Stimulated activated CD4-positive, alpha-beta T cell treated with anti-CD3 and anti-CD28 coated beads, Interleukin-2, amount 100 ng/mL, for 48 hours (primary cell): Measurements from ENCODE around the gene TFPI2.
A peak's percentile ranks its signal among the peaks of the same experiment; 100 is the strongest.
"Not testable (repeated sequence)": the region's sequence is repeated elsewhere in the genome, so short reads cannot be mapped to it uniquely, and the experiment has no call there.

Experiments
- DNase-seq, 2 donors: peaks; one replicate each; pipeline ENCODE4 v3.0.0-alpha.2; 2020

Gene TFPI2

GRCh38 chr7:93890464-93891068 is at the start of gene TFPI2:
TFPI2 (minus strand) TSS chr7:93890753; CDS start chr7:93890678, 75 bp downstream.
- DNase-seq, result no peak

GRCh38 chr7:93938293-93938692 is 47.7 kb upstream of the TFPI2 start:
- no peak for DNase-seq

GRCh38 chr7:93937818-93938217 is 47.3 kb upstream of the TFPI2 start:
- no peak for DNase-seq

- DNase-seq, result no peak
Observed at GRCh38 chr7:93935102-93935501, 44.5 kb upstream of the TFPI2 start.

- no peak for DNase-seq
Observed at GRCh38 chr7:93933156-93933555, 42.6 kb upstream of the TFPI2 start.

GRCh38 chr7:93931655-93932054 is 41.1 kb upstream of the TFPI2 start:
- no peak for DNase-seq

GRCh38 chr7:93927585-93927984 is 37.0 kb upstream of the TFPI2 start:
- DNase-seq, result no peak

GRCh38 chr7:93926800-93927199 is 36.2 kb upstream of the TFPI2 start:
- DNase-seq, result no peak

- no peak for DNase-seq
Observed at GRCh38 chr7:93923942-93924341, 33.4 kb upstream of the TFPI2 start.

- DNase-seq, result no peak
Observed at GRCh38 chr7:93923296-93923695, 32.7 kb upstream of the TFPI2 start.

- DNase-seq, result peak in 1 of 2 donors; percentile 4
Observed at GRCh38 chr7:93921607-93922566, 31.3 kb upstream of the TFPI2 start, which contains the start of gene GNG11. GNG11 (plus strand) TSS chr7:93921735; CDS start chr7:93922138, 403 bp downstream.

GRCh38 chr7:93921186-93921585 is 30.6 kb upstream of the TFPI2 start:
- no peak for DNase-seq

- no peak for DNase-seq
Observed at GRCh38 chr7:93920496-93921182, 30.1 kb upstream of the TFPI2 start.

- not testable (repeated sequence) for DNase-seq
Observed at GRCh38 chr7:93916315-93916714, 25.8 kb upstream of the TFPI2 start.

- DNase-seq, result not testable (repeated sequence)
Observed at GRCh38 chr7:93915888-93916287, 25.3 kb upstream of the TFPI2 start.

- not testable (repeated sequence) for DNase-seq
Observed at GRCh38 chr7:93915206-93915842, 24.8 kb upstream of the TFPI2 start.

- DNase-seq, result no peak
Observed at GRCh38 chr7:93914581-93915066, 24.1 kb upstream of the TFPI2 start.

- no peak for DNase-seq
Observed at GRCh38 chr7:93913197-93913596, 22.6 kb upstream of the TFPI2 start.

- DNase-seq, result not testable (repeated sequence)
Observed at GRCh38 chr7:93911661-93912060, 21.1 kb upstream of the TFPI2 start.

- DNase-seq, result not testable (repeated sequence)
Observed at GRCh38 chr7:93911242-93911641, 20.7 kb upstream of the TFPI2 start.

- DNase-seq, result no peak
Observed at GRCh38 chr7:93910076-93910994, 19.8 kb upstream of the TFPI2 start.

GRCh38 chr7:93906267-93906666 is 15.7 kb upstream of the TFPI2 start, which contains the start of gene GNGT1:
GNGT1 (plus strand) TSS chr7:93906567; CDS start chr7:93906747, 180 bp downstream.
- no peak for DNase-seq
